Measurements from ENCODE around the gene NXN. TPM values are rescaled to one million over a fixed set of nuclear protein-coding genes. Genes with fewer than 3 reads are reported as not detected.

The NXN gene
- polyA plus RNA-seq, 1 experiment, result 118 TPM

- Histone ChIP-seq H3K27me3 (ENCODE audit: control insufficient read depth, insufficient read depth, low read length) (no peaks in the 10 kb centered on the region), H3K4me3 (ENCODE audit: low read depth, low read length) (no peak overlapping the region), H3K9me3 (ENCODE audit: control insufficient read depth, insufficient read depth, low read length) (no peaks in the 10 kb centered on the region; the same call in 1 of the 2 replicates), H3K27ac (ENCODE audit: low read depth, low read length) (no peak overlapping the region)
- no peak for DNase-seq (ENCODE audit: low read depth, low spot score)
- POLR2A ChIA-PET, result no interaction called here
- TF ChIP-seq CTCF (IDR thresholded peaks at IDR 0.05; ENCODE audit: low read depth, low read length), result no peak
- CTCF ChIA-PET, result no interaction called here
Measured at GRCh38 chr17:930258-930657, 49.3 kb downstream of the NXN start.

GRCh38 chr17:929586-929985 lies 50.0 kb downstream of the NXN start:
- no peaks in the 10 kb centered on the region; the same call in 1 of the 2 replicates for H3K9me3 ChIP-seq (ENCODE audit: control insufficient read depth, insufficient read depth, low read length)
- no peak overlapping the region for H3K4me3 ChIP-seq (ENCODE audit: low read depth, low read length)
- TF ChIP-seq CTCF (IDR thresholded peaks at IDR 0.05; ENCODE audit: low read depth, low read length), result no peak
- ChIA-PET POLR2A (interaction anchor here (0.6 to 2.3 kb wide), 2 partner anchors 49 to 91 kb away, joined by 5 to 13 read pairs; partner anchors contain the start of gene NXN), CTCF (interaction anchor here (0.7 kb wide), 1 partner anchor 10 kb away, joined by 4 read pairs; no protein-coding TSS in a partner anchor)
- H3K27ac ChIP-seq (ENCODE audit: low read depth, low read length), result no peak overlapping the region
- DNase-seq (ENCODE audit: low read depth, low spot score), result no peak
- H3K27me3 ChIP-seq (ENCODE audit: control insufficient read depth, insufficient read depth, low read length), result no peaks in the 10 kb centered on the region

GRCh38 chr17:927611-928461 lies 51.7 kb downstream of the NXN start:
- H3K9me3 ChIP-seq (ENCODE audit: control insufficient read depth, insufficient read depth, low read length), result no peaks in the 10 kb centered on the region; the same call in 1 of the 2 replicates
- DNase-seq (ENCODE audit: low read depth, low spot score), result peak; percentile 94
- H3K4me3 ChIP-seq (ENCODE audit: low read depth, low read length), result peak overlapping the region; percentile 10; the same call in 1 of the 2 replicates
- ChIA-PET POLR2A (interaction anchor here (0.5 to 2.3 kb wide), 17 partner anchors 9 to 756 kb away, joined by 3 to 29 read pairs (median 3); partner anchors contain the start of gene NXN), CTCF (interaction anchor here (0.7 to 0.9 kb wide), 2 partner anchors 52 to 53 kb away, joined by 4 to 7 read pairs; no protein-coding TSS in a partner anchor)
- no peak for TF ChIP-seq CTCF (IDR thresholded peaks at IDR 0.05; ENCODE audit: low read depth, low read length)
- H3K27me3 ChIP-seq (ENCODE audit: control insufficient read depth, insufficient read depth, low read length), result no peaks in the 10 kb centered on the region
- H3K27ac ChIP-seq (ENCODE audit: low read depth, low read length), result peak overlapping the region; percentile 94

- POLR2A ChIA-PET, result no interaction called here
- CTCF ChIA-PET, result interaction anchor here (1.0 kb wide), 1 partner anchor 73 kb away, joined by 3 read pairs; no protein-coding TSS in a partner anchor
- Histone ChIP-seq H3K27ac (ENCODE audit: low read depth, low read length) (no peak overlapping the region), H3K4me3 (ENCODE audit: low read depth, low read length) (no peak overlapping the region), H3K27me3 (ENCODE audit: control insufficient read depth, insufficient read depth, low read length) (no peaks in the 10 kb centered on the region), H3K9me3 (ENCODE audit: control insufficient read depth, insufficient read depth, low read length) (peaks cover 3% of the 10 kb centered on the region; the same call in 1 of the 2 replicates)
- TF ChIP-seq CTCF (IDR thresholded peaks at IDR 0.05; ENCODE audit: low read depth, low read length), result no peak
- no peak for DNase-seq (ENCODE audit: low read depth, low spot score)
Measured at GRCh38 chr17:925817-926216, 53.8 kb downstream of the NXN start.
